Endothelial cell of hepatic sinusoid (primary cell): ENCODE data around the gene RB1.

Experiments
- in situ Hi-C: cut with HindIII; loops from 2 replicates; pipeline ENCODE4 v1.10.0; 2017; ENCODE audit warnings: low sequenced_read_pairs

RB1 gene

GRCh38 chr13:48526286-48526685 lies 222.7 kb downstream of the RB1 start:
- in situ Hi-C loops, result loop anchor here (5.0 kb wide), 1 partner anchor 34 kb away; no protein-coding TSS in a partner anchor

DNA sequence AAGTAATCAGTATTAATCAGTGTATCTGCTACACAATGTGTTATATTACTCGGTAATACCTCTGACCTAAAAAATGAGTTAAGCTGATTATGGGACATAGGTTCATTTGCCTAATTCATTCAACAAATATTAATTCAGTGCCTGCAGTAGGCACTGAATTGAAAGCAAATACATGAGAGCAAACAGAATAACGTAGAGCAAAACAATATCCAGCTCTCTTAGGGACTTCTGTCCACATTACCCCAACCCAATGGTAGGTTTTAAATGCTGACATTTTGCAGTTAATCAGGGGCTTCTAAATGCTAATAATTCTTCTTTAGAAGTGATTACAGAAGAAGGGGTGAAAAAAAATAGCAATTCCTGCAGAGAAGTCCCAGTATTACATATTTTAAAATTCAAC lies 224.4 kb downstream of the RB1 start:
- in situ Hi-C loops, result loop anchor here (5.0 kb wide), 1 partner anchor 36 kb away; no protein-coding TSS in a partner anchor

GRCh38 chr13:48528720-48529119 lies 225.2 kb downstream of the RB1 start:
- in situ Hi-C loops, result loop anchor here (5.0 kb wide), 1 partner anchor 36 kb away; no protein-coding TSS in a partner anchor

DNA sequence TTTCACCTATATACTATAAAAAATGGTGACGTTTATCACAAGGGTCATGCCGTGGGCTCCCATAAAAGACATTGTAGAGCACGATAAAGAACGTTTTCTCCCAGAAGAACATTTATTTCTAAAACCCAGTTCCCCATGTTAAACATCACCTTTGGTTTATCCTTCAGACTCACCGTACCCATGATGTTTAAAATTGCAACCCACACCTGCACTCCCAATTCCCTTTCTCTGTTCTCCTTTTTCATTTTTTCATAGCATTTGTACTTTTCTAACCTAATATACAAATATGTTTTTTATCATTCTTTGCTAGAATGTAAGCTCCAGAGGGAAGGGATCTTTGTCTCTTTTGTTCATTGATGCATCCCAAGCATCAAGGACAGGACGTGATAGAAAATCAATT lies 227.3 kb downstream of the RB1 start:
- in situ Hi-C loops, result no loop called here
